H9 (cell line): Measurements from ENCODE around the gene FOXR1. TPM values are rescaled to one million over a fixed set of nuclear protein-coding genes. Genes with fewer than 3 reads are reported as not detected.

Source experiments
- DNase-seq: peaks from one replicate; pipeline ENCODE4 v3.0.0-alpha.2; 2017
- H2AFZ ChIP-seq: one replicate; pipeline ENCODE4 v1.6.1; 2013; ENCODE audit warnings: mild to moderate bottlenecking, low read length, control low read depth, moderate library complexity
- H2AK5ac ChIP-seq: 2 replicates; pipeline ENCODE4 v1.6.1; 2013; ENCODE audit warnings: low read length, control low read depth, mixed read lengths; ENCODE audit not compliant: insufficient read length
- H2BK120ac ChIP-seq: one replicate; pipeline ENCODE4 v1.6.1; 2013; ENCODE audit warnings: low read depth, mild to moderate bottlenecking, low read length, control low read depth, inconsistent platforms; ENCODE audit not compliant: poor library complexity, severe bottlenecking
- H2BK12ac ChIP-seq: 2 replicates; pipeline ENCODE4 v1.6.1; 2013; ENCODE audit warnings: low read length, control low read depth, mixed read lengths, low read depth; ENCODE audit not compliant: insufficient read length
- H2BK15ac ChIP-seq: 2 replicates; pipeline ENCODE4 v1.6.1; 2013; ENCODE audit warnings: low read depth, low read length, control low read depth
- H2BK20ac ChIP-seq: one replicate; pipeline ENCODE4 v1.6.1; 2013; ENCODE audit warnings: low read depth, mild to moderate bottlenecking, low read length, control low read depth, inconsistent platforms; ENCODE audit not compliant: poor library complexity, severe bottlenecking
- H2BK5ac ChIP-seq: 2 replicates; pipeline ENCODE4 v1.6.1; 2013; ENCODE audit warnings: low read length, control low read depth, mixed read lengths; ENCODE audit not compliant: insufficient read length
- H3K14ac ChIP-seq: 2 replicates; pipeline ENCODE4 v1.6.1; 2013; ENCODE audit warnings: low read length, control low read depth; ENCODE audit not compliant: insufficient read depth
- H3K18ac ChIP-seq: 2 replicates; pipeline ENCODE4 v1.6.1; 2013; ENCODE audit warnings: low read depth, mild to moderate bottlenecking, mixed read lengths, low read length, control low read depth; ENCODE audit not compliant: insufficient read length
- H3K23ac ChIP-seq: 2 replicates; pipeline ENCODE4 v1.6.1; 2013; ENCODE audit warnings: low read length, control low read depth, mixed read lengths, low read depth; ENCODE audit not compliant: insufficient read length
- H3K23me2 ChIP-seq: 2 replicates; pipeline ENCODE4 v1.6.1; 2013; ENCODE audit warnings: low read depth, mild to moderate bottlenecking, mixed read lengths, low read length, control low read depth; ENCODE audit not compliant: insufficient read length, poor library complexity, severe bottlenecking
- H3K27ac ChIP-seq: 2 replicates; pipeline ENCODE4 v1.5.1; 2013; ENCODE audit warnings: low read length, control low read depth, mixed read lengths, low read depth; ENCODE audit not compliant: insufficient read length
- H3K27me3 ChIP-seq: 2 replicates; pipeline ENCODE4 v1.6.1; 2013; ENCODE audit warnings: low read length, control low read depth, inconsistent platforms; ENCODE audit not compliant: insufficient read depth
- H3K4ac ChIP-seq: 2 replicates; pipeline ENCODE4 v1.6.1; 2013; ENCODE audit warnings: low read depth, mild to moderate bottlenecking, control low read depth, inconsistent platforms, low read length, moderate library complexity
- H3K4me1 ChIP-seq: 2 replicates; pipeline ENCODE4 v1.6.1; 2013; ENCODE audit warnings: low read length, control low read depth, inconsistent platforms; ENCODE audit not compliant: insufficient read depth
- H3K4me2 ChIP-seq: 2 replicates; pipeline ENCODE4 v1.6.1; 2013; ENCODE audit warnings: low read length, control low read depth, mixed read lengths; ENCODE audit not compliant: insufficient read length, insufficient read depth
- H3K56ac ChIP-seq: 2 replicates; pipeline ENCODE4 v1.6.1; 2013; ENCODE audit warnings: low read depth, mild to moderate bottlenecking, mixed read lengths, low read length, control low read depth; ENCODE audit not compliant: insufficient read length
- H3K79me1 ChIP-seq: 2 replicates; pipeline ENCODE4 v1.6.1; 2013; ENCODE audit warnings: low read depth, mild to moderate bottlenecking, moderate library complexity, low read length, control low read depth, inconsistent platforms; ENCODE audit not compliant: insufficient read depth, poor library complexity, severe bottlenecking
- H3K79me2 ChIP-seq: 2 replicates; pipeline ENCODE4 v1.6.1; 2013; ENCODE audit warnings: low read length, control low read depth, inconsistent platforms; ENCODE audit not compliant: insufficient read depth
- H3K9ac ChIP-seq: 2 replicates; pipeline ENCODE4 v1.6.1; 2013; ENCODE audit warnings: low read length, control low read depth, mixed read lengths; ENCODE audit not compliant: insufficient read length; ENCODE audit errors: extremely low read depth
- H3K9me3 ChIP-seq: one replicate; pipeline ENCODE4 v1.6.1; 2013; ENCODE audit warnings: low read depth, low read length, inconsistent platforms; ENCODE audit not compliant: control insufficient read depth
- H3T11ph ChIP-seq: one replicate; pipeline ENCODE4 v1.6.1; 2013; ENCODE audit warnings: mild to moderate bottlenecking, low read length, control low read depth, inconsistent platforms
- H4K20me1 ChIP-seq: one replicate; pipeline ENCODE4 v1.6.1; 2013; ENCODE audit not compliant: control insufficient read depth, insufficient read length, insufficient read depth
- H4K5ac ChIP-seq: 2 replicates; pipeline ENCODE4 v1.6.1; 2013; ENCODE audit warnings: low read depth, mild to moderate bottlenecking, mixed read lengths, low read length, control low read depth; ENCODE audit not compliant: insufficient read length
- H4K8ac ChIP-seq: replicated peaks from 2 replicates; pipeline ENCODE4 v1.6.1; 2013; ENCODE audit warnings: low read length, control low read depth, mixed read lengths, low read depth; ENCODE audit not compliant: insufficient read length
- H4K91ac ChIP-seq: 2 replicates; pipeline ENCODE4 v1.6.1; 2013; ENCODE audit warnings: low read depth, mild to moderate bottlenecking, moderate library complexity, mixed read lengths, low read length, control low read depth; ENCODE audit not compliant: insufficient read length
- H3K27ac Mint-ChIP-seq, 3 experiments: 2 replicates in 2 of 3; 3 replicates in 1 of 3; pipeline ENCODE4 v1.8.0; 2020 to 2021; ENCODE audit warnings: mixed read lengths in 3 of 3, mild to moderate bottlenecking in 1 of 3, moderate library complexity in 1 of 3
- H3K27me3 Mint-ChIP-seq: 2 replicates; pipeline ENCODE4 v1.8.0; 2021; ENCODE audit warnings: low read depth, mild to moderate bottlenecking, moderate library complexity, mixed read lengths
- H3K36me3 Mint-ChIP-seq, 3 experiments: 2 replicates in 2 of 3; 3 replicates in 1 of 3; pipeline ENCODE4 v1.8.0; 2020 to 2021; ENCODE audit warnings: low read depth in 3 of 3, mixed read lengths in 3 of 3; ENCODE audit not compliant: insufficient read depth in 1 of 3
- H3K4me1 Mint-ChIP-seq, 2 experiments: 2 replicates each; pipeline ENCODE4 v1.8.0; 2020; ENCODE audit warnings: mixed read lengths in 2 of 2
- H3K4me3 Mint-ChIP-seq, 2 experiments: 2 replicates in 1 of 2; 3 replicates in 1 of 2; pipeline ENCODE4 v1.8.0; 2020 to 2021; ENCODE audit warnings: mild to moderate bottlenecking in 2 of 2, mixed read lengths in 2 of 2, moderate library complexity in 1 of 2
- H3K9me3 Mint-ChIP-seq, 2 experiments: 2 replicates in 1 of 2; 3 replicates in 1 of 2; pipeline ENCODE4 v1.8.0; 2020; ENCODE audit warnings: mild to moderate bottlenecking in 2 of 2, mixed read lengths in 2 of 2, moderate library complexity in 1 of 2
- CTCF ChIP-seq: fragments of 200-600 bp; sonication (generic); conservative IDR thresholded peaks from 3 replicates; pipeline ENCODE4 v1.8.0; 2021; ENCODE audit warnings: antibody characterized with exemption, mild to moderate bottlenecking
- WGBS: extraction: QIAGEN DNeasy Blood & Tissue Kit; methylation state at CpG from one replicate; pipeline ENCODE4 v1.1.7; 2013; ENCODE audit warnings: missing lambda C conversion rate, low lambda C conversion rate, mixed read lengths; ENCODE audit not compliant: insufficient read length; ENCODE audit errors: extremely low coverage; 5-methylcytosine and 5-hydroxymethylcytosine counted together
- total RNA-seq: library from RNA; stranded (reverse); gene quantifications from 2 replicates; pipeline ENCODE4 v1.2.1, GENCODE V29; 2021

Gene FOXR1
- total RNA-seq, 1 experiment from 2014 or later, result not detected

- Histone ChIP-seq H3K23me2 (no peaks in the 10 kb centered on the region), H3K4me1 (no peaks in the 10 kb centered on the region), H3K9me3 (no peaks in the 10 kb centered on the region), H4K8ac (no peak overlapping the region), H3K18ac (no peak overlapping the region), H2AK5ac (no peak overlapping the region), H2BK120ac (no peak overlapping the region), H3K27ac (no peak overlapping the region), H2BK15ac (no peak overlapping the region), H3K4ac (no peak overlapping the region), H3T11ph (no peak overlapping the region), H2BK5ac (no peak overlapping the region), H3K14ac (no peak overlapping the region), H3K27me3 (no peaks in the 10 kb centered on the region), H2AFZ (no peak overlapping the region), H3K56ac (no peak overlapping the region), H4K91ac (no peak overlapping the region), H3K4me2 (no peak overlapping the region), H3K79me1 (no peaks in the 10 kb centered on the region), H4K20me1 (no peaks in the 10 kb centered on the region), H3K79me2 (no peaks in the 10 kb centered on the region), H3K23ac (no peak overlapping the region), H4K5ac (no peak overlapping the region), H2BK12ac (no peak overlapping the region), H3K9ac (no peak overlapping the region), H2BK20ac (no peak overlapping the region)
- no CpG with 5 or more reads among the region's 3 CpGs for WGBS
- Mint-ChIP-seq H3K36me3 (no peaks in the 10 kb centered on the region), H3K27me3 (peaks cover 22% of the 10 kb centered on the region), H3K4me3 (no peak overlapping the region), H3K27ac (no peak overlapping the region), H3K9me3 (no peaks in the 10 kb centered on the region; a peak in 1 of 5 replicates), H3K4me1 (no peaks in the 10 kb centered on the region; a peak in 1 of 4 replicates)
- no peak for DNase-seq
- TF ChIP-seq CTCF, result no peak
These were observed 23.6 kb upstream of the FOXR1 start for GRCh38 chr11:118948000-118948399.
